LoVo (cell line): ENCODE data around the gene FKBP6.
"Not testable (repeated sequence)": the region's sequence is repeated elsewhere in the genome, so short reads cannot be mapped to it uniquely, and the experiment has no call there.

Experiments
- DNase-seq: peaks from one replicate; pipeline ENCODE4 v3.0.0-alpha.2; 2016; ENCODE audit warnings: low spot score

Gene FKBP6

GRCh38 chr7:73395538-73396503, 67.9 kb downstream of the FKBP6 start:
- DNase-seq = no peak

DNA sequence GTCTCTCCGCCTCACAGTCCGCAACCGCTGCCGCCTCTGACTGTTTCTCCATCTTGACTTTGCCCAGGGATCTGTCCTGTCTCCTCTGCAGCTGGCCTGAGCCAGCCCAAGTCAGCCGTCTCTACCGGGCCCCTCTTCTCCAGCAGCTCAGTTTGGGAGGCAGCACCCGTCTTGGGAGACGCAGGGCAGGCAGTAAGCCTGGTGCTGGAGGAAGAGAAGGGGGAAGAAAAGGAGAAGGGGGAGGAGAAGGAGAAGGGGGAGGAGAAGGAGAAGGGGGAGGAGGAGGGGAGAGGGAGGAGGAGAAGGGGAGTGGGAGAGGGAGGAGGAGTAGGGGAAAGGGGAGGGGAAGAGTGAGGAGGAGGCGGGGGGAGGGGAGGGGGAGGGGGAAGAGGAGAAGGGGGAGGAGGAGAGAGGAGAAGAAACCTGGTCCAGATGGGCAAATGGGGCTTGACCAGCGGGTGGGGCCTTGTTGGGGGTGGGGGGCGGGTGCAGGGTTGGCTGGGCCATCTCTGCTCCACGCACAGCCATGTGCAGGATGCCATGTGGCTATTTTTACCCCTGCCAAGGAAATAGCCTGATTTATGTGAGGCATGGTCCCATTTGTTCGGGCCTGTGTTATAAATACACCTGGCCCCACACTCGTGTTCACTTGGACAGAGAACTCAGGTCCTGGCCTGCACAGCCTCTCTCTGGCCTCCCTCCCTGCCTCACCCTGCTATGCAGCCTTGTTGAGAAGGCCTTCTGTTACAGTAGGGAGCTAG, 69.7 kb downstream of the FKBP6 start:
- DNase-seq = no peak

DNA sequence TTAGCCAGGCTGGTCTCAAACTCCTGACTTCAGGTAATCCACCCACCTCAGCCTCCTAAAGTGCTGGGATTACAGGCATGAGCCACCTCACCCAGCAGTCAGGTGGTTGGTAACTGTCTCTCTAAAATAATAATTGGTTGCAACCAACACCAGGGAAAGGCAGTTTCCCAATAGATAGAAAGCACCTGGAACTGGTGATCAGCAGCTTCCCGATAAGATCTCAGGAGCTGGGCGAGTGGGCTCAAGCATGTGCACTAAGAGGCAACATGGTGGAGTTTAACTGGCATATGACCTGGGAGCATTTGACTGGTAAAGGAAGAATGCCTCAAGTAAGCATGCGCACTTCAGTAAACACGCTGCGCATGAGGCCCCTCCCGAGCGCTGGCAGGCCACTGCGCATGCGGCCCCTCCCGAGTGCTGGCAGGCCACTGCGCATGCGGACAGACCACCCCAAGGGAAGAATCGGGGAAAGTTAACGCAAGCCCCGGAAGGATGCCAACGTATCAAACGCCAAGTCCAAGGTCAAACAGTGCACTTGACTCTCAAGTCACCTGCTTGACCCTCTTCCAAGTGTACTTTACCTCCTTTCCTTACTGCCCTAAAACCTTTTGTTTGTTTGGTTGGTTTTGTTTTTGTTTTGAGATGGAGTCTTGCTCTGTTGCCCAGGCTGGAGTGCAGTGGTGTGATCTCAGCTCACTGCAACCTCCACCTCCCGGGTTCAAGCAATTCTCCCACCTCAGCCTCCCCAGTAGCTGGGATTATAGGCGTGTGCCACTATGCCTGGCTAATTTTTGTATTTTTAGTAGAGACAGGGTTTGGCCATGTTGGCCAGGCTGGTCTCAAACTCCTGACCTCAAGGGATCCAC, 71.5 kb downstream of the FKBP6 start:
- not testable (repeated sequence) for DNase-seq

DNA sequence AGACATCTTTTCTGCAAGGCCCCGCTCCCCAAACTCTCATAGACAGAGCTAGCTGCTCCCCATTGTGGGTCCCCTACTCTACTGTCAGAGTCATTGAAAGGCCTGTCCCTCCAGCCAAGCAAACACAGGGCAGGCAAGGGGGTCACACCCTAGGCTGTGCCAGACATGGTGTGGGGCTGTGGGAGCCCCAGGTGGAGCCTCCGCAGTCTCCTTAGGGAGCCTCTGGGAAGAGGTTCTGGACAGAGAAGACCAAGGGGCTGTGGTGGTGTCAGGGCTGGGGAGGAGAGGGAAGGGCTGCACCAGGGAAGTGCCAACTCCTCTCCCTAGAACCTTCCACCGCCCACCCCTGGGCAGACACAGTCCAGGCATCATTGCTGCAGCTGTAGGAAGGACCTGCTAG, 76.9 kb downstream of the FKBP6 start:
- not testable (repeated sequence) for DNase-seq
